ENCODE data around the gene AUH.

AUH gene

GRCh38 chr9:91289244-91289643 is 72.5 kb downstream of the AUH start:
- DNase-seq = no peak

DNA sequence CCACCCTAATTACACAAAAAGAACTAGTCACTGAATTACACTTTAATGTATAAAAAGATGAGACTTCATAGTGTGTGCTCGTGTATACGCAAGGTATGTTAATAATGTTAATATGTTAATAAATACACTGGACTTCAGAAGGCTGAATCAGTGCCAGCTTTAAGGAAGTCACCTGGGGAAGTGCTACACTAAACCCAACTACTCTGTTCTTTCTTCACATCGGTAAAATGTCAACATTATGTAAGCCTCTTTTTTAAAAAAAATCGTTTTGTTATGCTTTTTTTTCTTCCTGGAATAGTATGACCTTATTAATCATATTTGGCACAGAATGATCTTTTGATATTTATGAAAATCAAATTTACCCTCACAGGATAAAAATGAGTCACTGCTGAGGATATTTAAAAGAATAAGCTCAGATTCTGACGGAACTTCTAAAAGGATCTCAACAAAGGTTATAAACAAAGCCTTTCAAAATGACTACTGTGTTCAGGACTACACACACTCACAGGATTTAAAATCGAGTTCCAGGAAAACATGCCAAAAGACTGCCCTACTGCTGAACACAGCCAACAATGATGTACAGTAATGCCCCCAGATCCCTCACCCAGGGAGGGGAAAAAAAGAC is 75.9 kb downstream of the AUH start:
- peak in 1 of 5 experiments; percentile 17 for DNase-seq

- no peak for DNase-seq
Measured at GRCh38 chr9:91282292-91282691, 79.4 kb downstream of the AUH start.

GRCh38 chr9:91279296-91280204 is 82.2 kb downstream of the AUH start:
- DNase-seq = no peak

DNA sequence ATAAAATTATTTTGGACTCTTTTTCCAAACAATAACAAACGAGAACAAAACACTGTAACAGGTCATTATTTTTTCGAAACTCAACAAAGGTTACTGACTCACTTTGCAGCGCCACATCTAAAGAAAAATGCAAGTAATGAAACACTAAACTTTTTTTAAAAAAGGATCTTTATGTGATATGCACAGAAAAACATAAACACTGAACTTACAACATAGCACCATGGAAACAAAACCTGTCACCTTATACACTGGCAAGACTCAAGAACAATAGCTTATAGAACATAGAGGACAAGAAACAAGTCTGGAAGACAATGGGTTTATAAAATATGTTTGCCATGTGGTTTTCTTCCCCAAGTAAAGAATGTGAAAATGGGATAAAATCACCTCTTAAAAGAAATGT is 85.2 kb downstream of the AUH start:
- no peak for DNase-seq

GRCh38 chr9:91275655-91276054 is 86.1 kb downstream of the AUH start:
- DNase-seq = no peak

GRCh38 chr9:91274949-91275492 is 86.7 kb downstream of the AUH start:
- no peak for DNase-seq

- peak in 1 of 5 experiments; percentile 70 for DNase-seq
Measured at GRCh38 chr9:91273853-91274552, 87.7 kb downstream of the AUH start.

GRCh38 chr9:91271156-91271555 is 90.6 kb downstream of the AUH start:
- DNase-seq = no peak

- DNase-seq = no peak
Measured at GRCh38 chr9:91269907-91270491, 91.7 kb downstream of the AUH start.

GRCh38 chr9:91266448-91266847 is 95.3 kb downstream of the AUH start:
- DNase-seq = no peak

- DNase-seq = no peak
Measured at GRCh38 chr9:91265514-91265913, 96.2 kb downstream of the AUH start.

GRCh38 chr9:91261417-91261816 is 100.3 kb downstream of the AUH start:
- DNase-seq = no peak

DNA sequence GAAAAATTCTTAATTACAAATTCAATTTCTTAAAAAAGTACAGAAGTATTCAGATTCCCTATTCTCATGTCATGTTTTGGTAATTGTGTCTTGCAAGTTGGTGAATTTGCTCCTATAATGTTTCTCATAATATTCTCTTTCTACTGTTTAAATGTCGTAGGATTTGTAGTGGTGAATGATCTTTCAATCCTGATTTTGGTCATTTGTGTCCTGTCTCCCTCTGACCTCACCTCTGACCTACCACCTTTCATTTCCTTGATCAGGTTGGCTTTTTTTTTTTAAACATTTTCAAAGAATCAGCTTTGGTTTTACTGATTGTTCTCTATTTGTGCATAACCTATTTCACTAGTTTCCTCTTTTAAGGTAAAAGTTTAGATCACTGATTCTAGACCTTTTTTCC is 102.6 kb downstream of the AUH start:
- no peak for DNase-seq

DNA sequence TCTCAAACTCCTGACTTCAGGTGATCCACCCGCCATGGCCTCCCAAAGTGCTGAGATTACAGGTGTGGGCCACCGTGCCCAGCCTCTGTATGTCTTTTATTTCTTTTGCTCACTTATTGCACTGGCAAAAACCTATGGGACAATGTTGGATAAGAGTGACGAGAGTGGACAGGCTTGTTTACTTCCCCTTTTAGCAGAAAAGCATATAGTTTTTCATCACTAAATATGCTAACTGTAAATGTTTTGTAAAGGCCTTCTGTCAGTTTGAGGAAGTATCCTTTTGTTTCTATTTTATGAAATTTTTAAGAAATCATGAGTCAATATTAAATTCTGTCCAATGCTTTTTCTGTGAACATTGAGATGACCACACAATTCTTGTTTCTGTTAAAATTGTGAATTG is 103.3 kb downstream of the AUH start:
- DNase-seq = no peak

DNA sequence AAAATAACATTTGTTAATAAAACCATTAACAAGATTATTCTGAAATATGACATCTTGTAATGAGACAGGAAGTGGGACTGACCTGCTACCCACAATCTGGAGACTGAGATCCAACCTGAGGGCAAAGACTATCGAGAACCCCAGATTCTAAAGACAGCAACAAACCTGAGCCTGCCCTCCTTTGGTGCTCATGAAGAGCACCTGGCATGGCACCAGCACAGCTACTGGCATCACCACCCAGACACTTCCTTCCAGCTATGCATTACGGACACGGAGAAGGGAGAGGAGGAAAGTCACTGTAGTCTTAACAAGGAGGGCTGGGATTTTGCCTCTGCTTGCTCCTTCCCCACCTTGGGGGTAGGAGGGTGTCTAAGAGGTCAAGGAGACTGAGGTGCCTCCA is 105.5 kb downstream of the AUH start:
- peak in 1 of 5 experiments; percentile 65 for DNase-seq

DNA sequence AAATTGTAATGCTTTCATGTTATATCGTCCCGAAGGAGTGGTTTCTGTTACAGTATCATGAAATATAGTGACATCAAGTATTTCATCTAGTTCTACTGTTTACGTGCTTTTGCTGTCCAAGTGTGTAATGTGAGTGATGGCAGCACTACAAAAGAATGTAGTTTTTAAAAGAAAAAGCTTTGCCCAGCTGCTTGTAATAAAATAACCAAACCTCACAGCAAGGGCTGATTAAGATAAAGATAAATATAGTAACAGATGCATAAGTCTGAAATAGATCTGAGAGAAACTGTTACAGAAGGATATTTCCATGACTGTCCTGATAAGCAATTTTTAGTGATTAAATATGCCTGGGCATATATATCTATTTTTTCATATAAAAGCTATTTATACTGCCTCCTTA is 106.4 kb downstream of the AUH start:
- no peak for DNase-seq

GRCh38 chr9:91253488-91253887 is 108.2 kb downstream of the AUH start:
- DNase-seq = peak in 2 of 5 experiments; percentile 46 to 97

GRCh38 chr9:91248707-91249106 is 113.0 kb downstream of the AUH start:
- DNase-seq = no peak

- DNase-seq = no peak
Measured at GRCh38 chr9:91247278-91247677, 114.4 kb downstream of the AUH start.

DNA sequence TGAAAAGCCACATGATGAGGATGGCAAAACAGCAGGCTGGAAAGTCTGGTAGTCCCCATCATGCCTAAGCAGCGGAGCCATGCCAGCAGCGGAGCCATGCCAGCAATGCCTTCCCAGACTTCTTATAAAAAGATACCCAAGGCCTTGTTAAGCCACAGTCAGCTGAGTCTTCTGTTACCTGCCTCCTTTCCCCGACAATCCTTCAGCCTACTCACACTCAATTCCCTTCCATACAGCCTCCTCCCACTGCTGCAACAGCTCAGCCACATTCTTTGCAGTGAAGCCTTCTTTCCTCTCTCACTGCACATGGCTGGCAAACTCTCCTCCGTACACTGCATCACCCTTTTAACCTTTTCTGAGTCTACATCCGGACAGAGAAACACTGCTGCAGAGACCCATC is 114.9 kb downstream of the AUH start:
- DNase-seq = no peak

DNA sequence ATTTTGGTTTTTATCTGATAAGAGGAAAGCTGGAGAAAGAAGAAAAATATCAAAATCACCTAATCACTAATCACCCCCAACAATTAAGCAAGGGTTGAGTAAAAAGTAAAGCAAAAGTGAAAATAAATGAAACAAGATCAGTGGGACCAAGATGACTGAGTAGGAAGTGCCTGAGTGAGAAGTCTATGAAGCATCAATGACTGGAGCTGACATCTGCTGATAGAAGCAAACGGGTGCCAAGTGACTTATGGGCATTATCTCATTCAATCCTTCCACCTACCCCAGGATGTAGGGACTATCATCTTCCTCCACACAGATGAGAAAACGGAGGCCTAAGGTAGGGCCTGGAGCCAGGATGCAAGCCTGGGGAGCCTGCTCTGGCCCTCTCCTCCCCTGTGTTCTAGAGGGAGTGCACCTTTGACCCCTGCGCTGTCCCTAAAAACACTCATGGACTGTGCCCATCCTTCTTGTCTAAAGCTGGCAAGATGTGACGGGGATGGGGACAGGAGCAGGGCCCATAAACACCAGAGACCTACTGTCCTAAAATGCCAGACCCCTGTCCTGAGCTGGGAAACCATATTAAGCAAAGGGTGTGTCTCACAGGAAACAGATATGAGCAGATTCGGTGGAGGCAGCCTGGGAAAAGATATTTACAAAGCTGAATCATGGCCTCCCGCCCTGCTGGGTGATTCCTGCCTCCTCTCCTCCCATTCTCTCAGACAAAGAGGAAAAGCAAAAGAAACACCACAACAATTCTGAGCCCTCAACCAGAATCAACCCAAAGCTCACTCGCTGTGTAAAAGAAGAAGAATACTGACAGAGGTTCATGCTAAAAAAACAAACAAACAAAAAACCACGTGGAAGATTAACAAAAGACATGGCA is 116.0 kb downstream of the AUH start:
- peak in 1 of 5 experiments; percentile 82 for DNase-seq

All from T-helper 2 cell (primary cell).